Muscle layer of duodenum (tissue), 2 donors: ENCODE results near the gene SYNPR.

ENCODE experiments used
- H3K27ac ChIP-seq: one replicate; pipeline ENCODE4 v1.7.0; 2013; ENCODE audit warnings: mild to moderate bottlenecking, low read length
- H3K27me3 ChIP-seq: one replicate; pipeline ENCODE4 v1.7.0; 2013; ENCODE audit warnings: low read depth, mild to moderate bottlenecking, control low read depth, low read length
- H3K36me3 ChIP-seq, 2 donors: one replicate each; pipeline ENCODE4 v1.7.0; 2013; ENCODE audit warnings: low read length in 2 of 2, control low read depth in 1 of 2, mild to moderate bottlenecking in 1 of 2; ENCODE audit not compliant: insufficient read depth in 2 of 2, control insufficient read depth in 1 of 2
- H3K4me1 ChIP-seq, 2 donors: one replicate each; pipeline ENCODE4 v1.7.0; 2013; ENCODE audit warnings: low read length in 2 of 2, mild to moderate bottlenecking in 2 of 2, control low read depth in 1 of 2, moderate library complexity in 1 of 2; ENCODE audit not compliant: insufficient read depth in 2 of 2, control insufficient read depth in 1 of 2
- H3K4me3 ChIP-seq, 2 donors: one replicate each; pipeline ENCODE4 v1.7.0; 2013; ENCODE audit warnings: low read length in 2 of 2, low read depth in 1 of 2, mild to moderate bottlenecking in 1 of 2
- H3K9me3 ChIP-seq, 2 donors: one replicate each; pipeline ENCODE4 v1.7.0; 2013; ENCODE audit warnings: low read length in 2 of 2, control low read depth in 1 of 2, mild to moderate bottlenecking in 1 of 2; ENCODE audit not compliant: control insufficient read depth in 1 of 2
- donor health status: healthy.

The SYNPR gene

DNA sequence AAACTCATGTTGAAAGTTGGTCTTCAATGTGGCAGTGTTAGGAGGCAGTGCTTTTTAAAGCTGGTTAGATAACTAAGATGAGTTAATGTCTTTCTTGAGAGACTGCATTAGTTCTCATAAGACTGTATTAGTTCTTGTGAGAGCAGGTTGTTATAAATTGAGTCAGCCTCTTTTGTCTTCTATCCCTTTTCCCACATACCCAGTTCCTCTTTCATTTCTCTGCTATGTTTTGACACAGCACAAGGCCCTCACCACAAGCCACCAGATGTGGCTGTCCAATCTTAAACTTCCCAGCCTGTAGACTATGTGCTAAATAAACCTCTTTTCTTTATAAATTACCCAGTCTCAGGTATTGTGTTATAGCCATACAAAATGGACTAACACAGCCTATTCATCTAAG lies 279.8 kb downstream of the SYNPR start:
- H3K4me1 ChIP-seq, result no peaks in the 10 kb centered on the region
- H3K9me3 ChIP-seq, result no peaks in the 10 kb centered on the region
- no peak overlapping the region for H3K27ac ChIP-seq
- no peaks in the 10 kb centered on the region for H3K36me3 ChIP-seq
- no peaks in the 10 kb centered on the region for H3K27me3 ChIP-seq
- no peak overlapping the region for H3K4me3 ChIP-seq

DNA sequence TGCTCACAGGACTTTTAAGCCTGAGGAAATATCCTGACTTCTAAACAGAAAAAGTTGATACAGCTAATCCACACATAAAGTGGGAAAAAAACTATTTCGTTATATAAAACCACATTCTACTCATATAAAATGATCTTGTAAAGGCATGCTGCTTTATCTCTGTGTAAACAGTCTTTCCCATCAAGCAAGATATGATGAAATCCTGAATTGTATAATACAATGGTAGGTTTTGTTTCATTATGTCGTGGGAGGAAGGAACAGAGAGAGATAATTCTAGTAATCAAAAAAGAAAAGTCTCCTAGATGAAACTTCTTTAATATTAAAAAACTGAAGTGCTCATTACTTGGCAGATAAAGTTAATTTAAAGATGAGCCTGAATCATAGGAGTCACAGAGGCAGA lies 281.8 kb downstream of the SYNPR start:
- Histone ChIP-seq H3K4me3 (no peak overlapping the region), H3K36me3 (no peaks in the 10 kb centered on the region), H3K9me3 (no peaks in the 10 kb centered on the region), H3K4me1 (no peaks in the 10 kb centered on the region), H3K27ac (no peak overlapping the region), H3K27me3 (no peaks in the 10 kb centered on the region)

DNA sequence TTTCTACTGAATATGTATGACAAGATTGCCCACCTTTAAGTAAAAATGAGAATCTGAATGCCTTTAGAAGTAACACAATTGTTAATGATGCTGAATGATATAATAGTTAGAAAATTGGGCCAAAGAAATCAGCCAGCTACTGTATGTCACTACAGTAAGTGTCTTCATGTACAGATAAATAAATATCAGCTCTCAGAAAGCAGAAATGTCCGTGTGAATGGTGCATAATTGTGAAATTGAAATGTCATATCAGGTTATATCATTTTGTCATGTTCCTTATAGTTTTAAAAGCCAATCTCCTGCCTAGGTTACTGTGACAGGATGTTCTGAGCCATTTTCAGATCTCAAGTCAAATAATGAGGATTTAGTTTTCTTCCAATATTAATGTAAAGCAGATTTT lies 283.8 kb downstream of the SYNPR start:
- Histone ChIP-seq H3K36me3 (no peaks in the 10 kb centered on the region), H3K9me3 (no peaks in the 10 kb centered on the region)

DNA sequence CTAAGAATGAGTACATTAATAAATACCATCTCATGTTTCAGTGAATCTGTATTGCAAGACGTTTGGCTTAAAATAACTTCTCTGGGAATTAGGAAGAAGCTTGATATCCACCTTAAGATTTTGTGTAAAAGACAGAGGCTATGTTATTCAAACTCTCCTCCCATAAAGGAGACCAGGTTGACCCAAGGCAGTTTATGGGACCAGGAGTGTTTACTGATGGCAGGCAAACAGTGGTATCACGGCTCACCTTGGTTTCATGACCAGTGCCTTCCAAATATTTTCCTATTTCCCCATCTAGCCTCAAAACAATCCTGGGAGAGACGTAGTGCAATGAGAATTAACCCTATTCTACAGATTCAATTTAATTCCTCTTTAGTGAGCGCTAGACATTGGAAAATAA lies 284.2 kb downstream of the SYNPR start:
- Histone ChIP-seq H3K27me3 (no peaks in the 10 kb centered on the region), H3K9me3 (no peaks in the 10 kb centered on the region), H3K4me1 (no peaks in the 10 kb centered on the region), H3K4me3 (no peak overlapping the region), H3K27ac (no peak overlapping the region), H3K36me3 (no peaks in the 10 kb centered on the region)

More for the DNA sequence above, 283.8 kb downstream of the SYNPR start:
- H3K4me1 ChIP-seq, result no peaks in the 10 kb centered on the region
- no peak overlapping the region for H3K27ac ChIP-seq
- no peaks in the 10 kb centered on the region for H3K27me3 ChIP-seq
- no peak overlapping the region for H3K4me3 ChIP-seq

DNA sequence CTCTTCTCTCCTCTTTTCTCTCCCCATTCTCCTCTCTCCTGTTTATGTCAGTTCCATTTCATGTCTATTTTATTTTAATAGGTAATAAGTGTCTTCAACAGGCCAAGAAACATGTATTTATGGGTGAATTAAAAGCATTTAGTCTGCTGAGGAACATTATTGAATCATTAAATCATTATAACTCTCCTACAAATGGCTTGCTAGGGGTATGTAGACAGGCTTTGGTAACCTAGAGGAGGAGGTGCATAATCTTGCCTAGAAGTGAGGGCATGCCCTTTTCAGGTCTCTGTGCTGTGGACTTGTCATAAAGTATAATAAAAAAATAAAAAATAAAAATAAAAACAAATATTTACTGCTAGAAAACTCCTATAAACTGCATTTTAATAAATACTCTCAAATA lies 285.5 kb downstream of the SYNPR start:
- Histone ChIP-seq H3K4me1 (no peaks in the 10 kb centered on the region), H3K4me3 (no peak overlapping the region), H3K9me3 (no peaks in the 10 kb centered on the region), H3K36me3 (no peaks in the 10 kb centered on the region), H3K27me3 (no peaks in the 10 kb centered on the region), H3K27ac (no peak overlapping the region)

DNA sequence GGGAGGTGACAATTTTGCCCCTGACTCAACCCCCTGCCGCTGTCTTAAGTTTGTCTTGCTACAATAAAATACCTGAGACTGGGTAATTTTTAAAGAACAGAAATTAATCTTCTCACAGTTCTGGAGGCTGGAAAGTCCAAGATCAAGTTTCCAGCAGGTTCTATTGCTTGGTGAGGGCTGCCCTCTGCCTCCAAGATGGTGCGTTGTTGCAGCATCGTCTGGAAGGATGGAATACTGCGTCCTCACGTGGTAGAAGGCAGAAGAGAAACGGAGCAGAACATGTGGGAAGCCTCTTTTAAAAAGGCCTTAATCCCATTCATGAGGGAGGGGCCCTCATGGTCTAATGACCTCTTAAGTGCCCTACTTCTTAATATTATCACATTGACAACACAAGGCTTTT lies 287.1 kb downstream of the SYNPR start:
- Histone ChIP-seq H3K27ac (no peak overlapping the region), H3K9me3 (no peaks in the 10 kb centered on the region), H3K4me3 (no peak overlapping the region), H3K4me1 (no peaks in the 10 kb centered on the region), H3K27me3 (no peaks in the 10 kb centered on the region), H3K36me3 (no peaks in the 10 kb centered on the region)

DNA sequence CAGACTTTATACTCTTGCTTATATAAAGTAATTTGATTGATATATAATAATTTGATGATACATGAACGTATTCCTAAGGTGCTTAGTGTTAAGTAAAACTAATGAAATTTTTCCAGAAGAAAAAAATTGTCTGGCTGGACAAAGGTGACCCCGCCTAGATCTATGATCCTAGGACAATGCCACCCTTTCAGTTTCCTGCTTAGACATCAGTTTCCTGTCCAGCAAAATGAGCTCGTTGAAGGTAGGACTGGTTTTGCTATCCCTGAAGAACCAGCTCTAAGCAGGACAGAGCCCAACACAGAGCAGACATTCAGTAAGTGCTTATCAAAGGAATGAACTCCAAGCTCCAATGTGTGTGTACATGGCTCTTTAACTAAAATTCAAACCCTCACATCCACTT lies 293.6 kb downstream of the SYNPR start:
- no peak overlapping the region for H3K4me3 ChIP-seq

DNA sequence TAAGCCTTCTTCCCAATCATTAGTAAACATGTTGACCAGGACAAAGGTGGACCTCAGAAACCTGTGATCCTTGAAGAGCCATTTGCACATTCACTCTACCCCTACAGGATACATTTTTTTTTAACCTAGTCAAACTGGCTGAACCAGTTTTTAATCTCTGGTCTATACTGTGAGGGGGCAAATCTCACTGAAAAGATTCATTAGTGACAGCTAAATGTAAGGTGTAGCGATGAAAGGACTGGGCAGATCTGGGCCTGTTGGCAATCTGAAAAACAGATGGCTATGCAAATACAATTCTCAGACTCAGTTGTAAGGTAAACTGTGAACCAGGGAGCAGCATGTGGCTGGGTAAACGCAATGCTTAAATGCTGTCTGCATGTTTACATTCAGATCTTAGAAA lies 298.7 kb downstream of the SYNPR start:
- no peaks in the 10 kb centered on the region for H3K27me3 ChIP-seq
- H3K4me3 ChIP-seq, result no peak overlapping the region
- H3K27ac ChIP-seq, result no peak overlapping the region
- no peaks in the 10 kb centered on the region for H3K36me3 ChIP-seq
- H3K4me1 ChIP-seq, result no peaks in the 10 kb centered on the region
- no peaks in the 10 kb centered on the region for H3K9me3 ChIP-seq

More for the DNA sequence above, 293.6 kb downstream of the SYNPR start:
- Histone ChIP-seq H3K36me3 (no peaks in the 10 kb centered on the region), H3K9me3 (no peaks in the 10 kb centered on the region), H3K27ac (no peak overlapping the region), H3K4me1 (no peaks in the 10 kb centered on the region), H3K27me3 (no peaks in the 10 kb centered on the region)

DNA sequence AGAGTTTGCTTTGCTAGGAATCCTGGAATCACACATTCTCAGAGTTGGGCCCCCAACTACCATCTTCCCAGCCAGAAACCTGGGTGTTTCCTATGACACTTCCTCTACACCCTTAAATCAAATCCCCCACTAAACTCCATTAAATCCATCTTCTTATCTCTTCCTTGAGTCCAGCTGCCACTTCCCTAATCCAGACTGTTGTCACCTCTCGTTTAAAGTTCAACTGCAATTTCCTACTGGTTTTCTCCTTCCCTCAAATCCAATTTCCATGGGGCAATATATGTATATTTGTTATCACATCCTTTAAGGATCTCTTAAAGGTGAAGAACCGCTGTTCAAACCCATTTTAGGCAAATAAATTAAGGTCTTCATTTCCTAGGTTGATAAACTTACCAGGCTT lies 300.8 kb downstream of the SYNPR start:
- no peaks in the 10 kb centered on the region for H3K27me3 ChIP-seq
- H3K9me3 ChIP-seq, result no peaks in the 10 kb centered on the region

DNA sequence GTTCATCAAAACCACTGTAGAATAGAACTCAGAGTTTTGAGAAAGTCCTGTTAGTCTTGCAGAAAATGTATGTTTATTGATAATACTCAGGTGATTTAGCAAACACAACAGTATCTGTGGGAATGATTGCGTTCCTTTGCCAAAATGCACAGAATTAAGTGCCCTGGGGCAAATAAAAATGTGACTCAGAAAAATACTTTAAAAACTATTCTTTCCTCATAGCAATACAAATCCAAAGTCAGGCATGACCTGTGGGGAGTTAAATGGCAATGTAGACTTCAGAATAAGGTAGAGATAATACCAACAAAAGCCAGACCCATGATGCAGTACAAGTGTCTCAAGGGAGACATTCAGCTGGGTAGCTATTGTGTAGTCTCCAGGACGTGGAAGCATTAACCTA lies 302.0 kb downstream of the SYNPR start:
- Histone ChIP-seq H3K9me3 (no peaks in the 10 kb centered on the region), H3K27me3 (no peaks in the 10 kb centered on the region), H3K4me1 (no peaks in the 10 kb centered on the region), H3K27ac (no peak overlapping the region), H3K36me3 (no peaks in the 10 kb centered on the region), H3K4me3 (no peak overlapping the region)

More for the DNA sequence above, 300.8 kb downstream of the SYNPR start:
- no peaks in the 10 kb centered on the region for H3K36me3 ChIP-seq
- no peak overlapping the region for H3K4me3 ChIP-seq
- no peaks in the 10 kb centered on the region for H3K4me1 ChIP-seq
- no peak overlapping the region for H3K27ac ChIP-seq

DNA sequence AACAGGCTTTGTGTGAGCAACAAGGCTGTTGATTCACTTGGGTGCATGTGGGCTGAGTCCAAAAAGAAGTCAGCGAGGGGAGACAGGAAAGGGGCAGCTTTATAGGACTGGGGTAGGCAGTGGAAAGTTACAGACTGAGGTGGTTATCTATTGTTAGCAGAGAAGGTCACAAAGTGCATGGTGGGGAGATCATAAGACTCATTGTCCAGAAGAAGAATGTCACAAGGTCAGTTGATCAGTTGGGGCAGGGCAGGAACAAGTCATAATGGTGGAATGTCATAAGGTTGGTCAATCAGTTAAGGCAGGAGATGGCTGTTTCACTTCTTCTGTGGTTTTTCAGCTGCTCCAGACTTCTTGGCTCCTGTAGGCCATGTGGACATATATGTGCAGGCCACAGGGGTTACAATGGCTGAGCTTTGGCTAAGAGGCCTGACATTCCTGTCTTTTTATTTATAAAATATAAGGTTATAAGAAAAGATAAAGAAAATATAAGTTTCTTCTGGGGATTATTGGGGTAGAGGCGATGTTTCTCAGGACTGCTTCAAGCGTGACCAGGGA lies 304.9 kb downstream of the SYNPR start:
- no peaks in the 10 kb centered on the region for H3K27me3 ChIP-seq
- H3K4me1 ChIP-seq, result no peaks in the 10 kb centered on the region
- no peaks in the 10 kb centered on the region for H3K36me3 ChIP-seq
- no peak overlapping the region for H3K27ac ChIP-seq
- H3K9me3 ChIP-seq, result no peaks in the 10 kb centered on the region
- no peak overlapping the region for H3K4me3 ChIP-seq

DNA sequence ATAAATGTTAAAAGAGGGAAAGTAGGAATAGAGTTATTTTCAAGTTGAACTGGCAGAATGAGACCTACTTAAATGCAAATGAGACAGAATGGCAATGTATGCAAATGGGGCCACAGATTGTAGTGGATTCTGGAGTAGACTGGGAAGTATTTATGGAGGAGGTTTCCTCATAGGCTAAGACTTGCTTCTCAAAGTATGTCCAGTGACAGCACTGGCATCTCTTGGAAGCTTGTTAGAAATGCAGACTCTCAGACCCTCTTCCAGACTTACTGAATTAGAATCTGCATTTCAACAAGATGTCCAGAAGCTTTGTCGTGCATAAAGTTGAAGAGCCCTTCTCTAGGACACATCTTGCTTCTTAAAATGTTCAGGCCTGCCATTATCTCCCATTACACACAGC lies 306.6 kb downstream of the SYNPR start:
- H3K4me1 ChIP-seq, result no peaks in the 10 kb centered on the region
- H3K27me3 ChIP-seq, result no peaks in the 10 kb centered on the region
- H3K9me3 ChIP-seq, result peaks cover 7 to 12% of the 10 kb centered on the region in 2 donors
- no peaks in the 10 kb centered on the region for H3K36me3 ChIP-seq
- no peak overlapping the region for H3K27ac ChIP-seq
- H3K4me3 ChIP-seq, result no peak overlapping the region
